SK-N-SH treated with all-trans-retinoic acid at 6 μM for 48 hours (cell line): ENCODE results near the gene SF1.

Source experiments
- ATAC-seq: fragments of 200-7000 bp; cut with Tn5 transposase; 3 replicates; pipeline ENCODE4 v1.9.1; 2020; ENCODE audit warnings: mild to moderate bottlenecking, moderate library complexity
- ARNTL ChIP-seq: fragments of 450-650 bp; formaldehyde crosslinking; IDR thresholded peaks from 2 replicates; pipeline ENCODE4 v1.5.0; 2020; ENCODE audit warnings: low read depth, mild to moderate bottlenecking, moderate library complexity, borderline replicate concordance
- BACH2 ChIP-seq: fragments of 250-450 bp; sonication (Bioruptor Pico); IDR thresholded peaks from 2 replicates; pipeline ENCODE4 v1.9.0; 2021; ENCODE audit warnings: mild to moderate bottlenecking, borderline replicate concordance
- CREB5 ChIP-seq: fragments of 250-450 bp; sonication (Bioruptor Pico); IDR thresholded peaks from 2 replicates; pipeline ENCODE4 v1.5.1; 2020; ENCODE audit warnings: low read depth, mild to moderate bottlenecking, moderate library complexity
- CSDC2 ChIP-seq: fragments of 250-450 bp; sonication (Bioruptor Pico); IDR thresholded peaks from 2 replicates; pipeline ENCODE4 v1.5.0; 2020; ENCODE audit warnings: mild to moderate bottlenecking, moderate library complexity
- ESRRG ChIP-seq: fragments of 250-450 bp; sonication (Bioruptor Pico); IDR thresholded peaks from 2 replicates; pipeline ENCODE4 v1.6.1; 2021; ENCODE audit warnings: mild to moderate bottlenecking
- GLIS3 ChIP-seq: fragments of 250-450 bp; sonication (Bioruptor Pico); IDR thresholded peaks from 2 replicates; pipeline ENCODE4 v1.5.0; 2020; ENCODE audit warnings: mild to moderate bottlenecking, moderate library complexity
- ISL1 ChIP-seq: fragments of 250-450 bp; sonication (Bioruptor Pico); IDR thresholded peaks from 2 replicates; pipeline ENCODE4 v2.1.2; 2022; ENCODE audit warnings: mild to moderate bottlenecking, moderate library complexity
- OSR1 ChIP-seq: fragments of 250-450 bp; sonication (Bioruptor Pico); IDR thresholded peaks from 2 replicates; pipeline ENCODE4 v1.8.0; 2022; ENCODE audit warnings: moderate library complexity, mild to moderate bottlenecking, inconsistent platforms
- POU6F1 ChIP-seq: fragments of 250-450 bp; sonication (Bioruptor Pico); IDR thresholded peaks from 2 replicates; pipeline ENCODE4 v1.8.0; 2021; ENCODE audit warnings: low read depth, mild to moderate bottlenecking, moderate library complexity, borderline replicate concordance
- PPARA ChIP-seq: fragments of 250-450 bp; sonication (Bioruptor Pico); IDR thresholded peaks from 2 replicates; pipeline ENCODE4 v1.5.0; 2020; ENCODE audit warnings: mild to moderate bottlenecking, borderline replicate concordance
- RARB ChIP-seq: fragments of 250-450 bp; sonication (Bioruptor Pico); IDR thresholded peaks from 2 replicates; pipeline ENCODE4 v1.8.0; 2021; ENCODE audit warnings: mild to moderate bottlenecking, moderate library complexity
- SNAI2 ChIP-seq: fragments of 250-450 bp; sonication (Bioruptor Pico); IDR thresholded peaks from 2 replicates; pipeline ENCODE4 v1.5.0; 2020; ENCODE audit warnings: mild to moderate bottlenecking, moderate library complexity
- TCF4 ChIP-seq: fragments of 250-450 bp; sonication (Bioruptor Pico); IDR thresholded peaks from 2 replicates; pipeline ENCODE4 v1.8.0; 2021; ENCODE audit warnings: mild to moderate bottlenecking, moderate library complexity, borderline replicate concordance
- TOX ChIP-seq: fragments of 250-450 bp; sonication (Bioruptor Pico); IDR thresholded peaks from 2 replicates; pipeline ENCODE4 v1.8.0; 2021; ENCODE audit warnings: mild to moderate bottlenecking, moderate library complexity, borderline replicate concordance
- TSHZ2 ChIP-seq: fragments of 250-450 bp; sonication (Bioruptor Pico); IDR thresholded peaks from 2 replicates; pipeline ENCODE4 v1.5.0; 2020; ENCODE audit warnings: mild to moderate bottlenecking, moderate library complexity
- ZC3H10 ChIP-seq: fragments of 250-450 bp; sonication (Bioruptor Pico); IDR thresholded peaks from 2 replicates; pipeline ENCODE4 v1.5.1; 2021; ENCODE audit warnings: mild to moderate bottlenecking, moderate library complexity
- ZFP3 ChIP-seq: fragments of 250-450 bp; sonication (Bioruptor Pico); IDR thresholded peaks from 2 replicates; pipeline ENCODE4 v1.5.0; 2020; ENCODE audit warnings: mild to moderate bottlenecking, moderate library complexity
- ZFP30 ChIP-seq: fragments of 450-650 bp; formaldehyde crosslinking; IDR thresholded peaks from 2 replicates; pipeline ENCODE4 v1.5.0; 2022; ENCODE audit warnings: mild to moderate bottlenecking, moderate library complexity
- ZNF70 ChIP-seq: fragments of 450-650 bp; formaldehyde crosslinking; IDR thresholded peaks from 2 replicates; pipeline ENCODE4 v1.5.0; 2020; ENCODE audit warnings: mild to moderate bottlenecking, moderate library complexity
- ZNF8 ChIP-seq: fragments of 450-650 bp; formaldehyde crosslinking; IDR thresholded peaks from 2 replicates; pipeline ENCODE4 v1.5.0; 2020; ENCODE audit warnings: mild to moderate bottlenecking, moderate library complexity

SF1 gene

GRCh38 chr11:64794526-64794925 lies 16.2 kb upstream of the SF1 start:
- no peak for TF ChIP-seq POU6F1
- no peak for TF ChIP-seq ISL1
- no peak for TF ChIP-seq SNAI2 (CRISPR knock-in tag)
- TF ChIP-seq ZC3H10 (CRISPR knock-in tag) = no peak
- no peak for TF ChIP-seq TOX
- no peak for ATAC-seq

- TF ChIP-seq GLIS3 = no peak
- TF ChIP-seq TSHZ2 (CRISPR knock-in tag) = no peak
- TF ChIP-seq ARNTL (CRISPR knock-in tag) = no peak
- TF ChIP-seq PPARA (CRISPR knock-in tag) = no peak
- TF ChIP-seq ZNF70 (CRISPR knock-in tag) = no peak
- no peak for TF ChIP-seq CSDC2
- no peak for TF ChIP-seq TCF4 (CRISPR knock-in tag)
- TF ChIP-seq BACH2 (CRISPR knock-in tag) = no peak
- TF ChIP-seq SNAI2 (CRISPR knock-in tag) = no peak
- TF ChIP-seq ESRRG (CRISPR knock-in tag) = no peak
- no peak for TF ChIP-seq ZNF8 (CRISPR knock-in tag)
- ATAC-seq = no peak
Observed at GRCh38 chr11:64793271-64794160, 15.2 kb upstream of the SF1 start.

- TF ChIP-seq ZC3H10 (CRISPR knock-in tag) (no peak), OSR1 (no peak), PPARA (CRISPR knock-in tag) (no peak)
- ATAC-seq = no peak
Observed at GRCh38 chr11:64792482-64792881, 14.1 kb upstream of the SF1 start.

- no peak for ATAC-seq
- no peak for TF ChIP-seq BACH2 (CRISPR knock-in tag)
- TF ChIP-seq ZFP3 (CRISPR knock-in tag) = no peak
- TF ChIP-seq ZFP30 (CRISPR knock-in tag) = no peak
- TF ChIP-seq SNAI2 (CRISPR knock-in tag) = no peak
- TF ChIP-seq TOX = no peak
Observed at GRCh38 chr11:64791781-64792291, 13.5 kb upstream of the SF1 start.

GRCh38 chr11:64790205-64791095 lies 12.1 kb upstream of the SF1 start:
- TF ChIP-seq SNAI2 (CRISPR knock-in tag) (no peak), ZFP30 (CRISPR knock-in tag) (no peak), ISL1 (no peak), ESRRG (CRISPR knock-in tag) (no peak), BACH2 (CRISPR knock-in tag) (no peak), RARB (CRISPR knock-in tag) (no peak), CREB5 (no peak), OSR1 (no peak)
- no peak for ATAC-seq
